Caco-2 (cell line): ENCODE measurements around the gene IL31. TPM values are rescaled to one million over a fixed set of nuclear protein-coding genes. Genes with fewer than 3 reads are reported as not detected.

Experiments
- BruUV-seq: library from RNA; stranded (reverse); fragments of 400-500 nt; replicated peaks from 2 replicates; lab custom pipeline; 2021; lab: Mats Ljungman, UMichigan
- CTCF ChIA-PET: fragments of 300-600 bp; sonication (Branson Sonifier 250); formaldehyde crosslinking; loops from one replicate; lab custom pipeline; 2022; ENCODE audit warnings: antibody characterized with exemption; lab: Charles Lee
- POLR2A ChIA-PET: fragments of 300-600 bp; sonication (Branson Sonifier 250); formaldehyde crosslinking; loops from one replicate; lab custom pipeline; 2022; ENCODE audit warnings: antibody characterized with exemption; lab: Charles Lee
- DNase-seq, 2 experiments: peaks; one replicate each; pipeline versions ENCODE4 v3.0.0 to v3.0.0-alpha.2; 2020 to 2022
- H3K27me3 ChIP-seq: replicated peaks from 2 replicates; pipeline ENCODE4 v1.6.0; 2011; ENCODE audit warnings: low read length; ENCODE audit not compliant: control insufficient read depth, insufficient read depth
- H3K36me3 ChIP-seq: 2 replicates; pipeline ENCODE4 v1.5.1; 2011; ENCODE audit warnings: low read length; ENCODE audit not compliant: control insufficient read depth, insufficient read depth
- H3K4me1 ChIP-seq: fragments of 250-450 bp; sonication (Bioruptor Pico); 2 replicates; pipeline ENCODE4 v1.5.1; 2020; ENCODE audit warnings: mild to moderate bottlenecking
- H3K4me3 ChIP-seq: 2 replicates; pipeline ENCODE4 v1.5.1; 2011; ENCODE audit warnings: low read depth, mild to moderate bottlenecking, control low read depth, low read length
- H3K9me3 ChIP-seq: fragments of 250-450 bp; sonication (Bioruptor Pico); 2 replicates; pipeline ENCODE4 v1.5.1; 2020; ENCODE audit warnings: mild to moderate bottlenecking, moderate library complexity
- H3K27ac Mint-ChIP-seq: one replicate; pipeline ENCODE4 v1.8.0; 2022; ENCODE audit warnings: mixed read lengths; ENCODE audit not compliant: unreplicated experiment
- H3K27me3 Mint-ChIP-seq: one replicate; pipeline ENCODE4 v1.8.0; 2022; ENCODE audit warnings: mixed read lengths; ENCODE audit not compliant: insufficient read depth, unreplicated experiment
- H3K36me3 Mint-ChIP-seq: one replicate; pipeline ENCODE4 v1.8.0; 2022; ENCODE audit warnings: mild to moderate bottlenecking, mixed read lengths; ENCODE audit not compliant: insufficient read depth, unreplicated experiment
- H3K4me1 Mint-ChIP-seq: one replicate; pipeline ENCODE4 v1.8.0; 2022; ENCODE audit warnings: low read depth, mixed read lengths; ENCODE audit not compliant: unreplicated experiment
- H3K4me3 Mint-ChIP-seq: one replicate; pipeline ENCODE4 v1.8.0; 2022; ENCODE audit warnings: mild to moderate bottlenecking, moderate library complexity, mixed read lengths; ENCODE audit not compliant: unreplicated experiment
- H3K9me3 Mint-ChIP-seq: one replicate; pipeline ENCODE4 v1.8.0; 2022; ENCODE audit warnings: mixed read lengths; ENCODE audit not compliant: unreplicated experiment
- intact Hi-C: fragments of 100-400 bp; cut with micrococcal nuclease; formaldehyde crosslinking; loops from one replicate; pipeline ENCODE4 v1.10.0; 2022; ENCODE audit not compliant: unreplicated experiment
- total RNA-seq: library from RNA; stranded (reverse); gene quantifications from 2 replicates; pipeline ENCODE4 v1.2.3, GENCODE V29; 2022
- TF ChIP-seq, protein P1 (sequence below), 2 experiments: fragments of 200-600 bp in 1 of 2; IDR thresholded peaks; 1 replicate in 1 of 2; 2 replicates in 1 of 2; pipeline versions ENCODE4 v1.5.1 to v1.8.0; 2011 to 2022; ENCODE audit warnings: antibody characterized with exemption in 1 of 2, control low read depth in 1 of 2, inconsistent platforms in 1 of 2, low read depth in 1 of 2, low read length in 1 of 2, mild to moderate bottlenecking in 1 of 2, moderate library complexity in 1 of 2; ENCODE audit not compliant: insufficient read depth in 1 of 2, severe bottlenecking in 1 of 2, unreplicated experiment in 1 of 2

Gene IL31
- total RNA-seq, 1 experiment from 2014 or later, result not detected

DNA sequence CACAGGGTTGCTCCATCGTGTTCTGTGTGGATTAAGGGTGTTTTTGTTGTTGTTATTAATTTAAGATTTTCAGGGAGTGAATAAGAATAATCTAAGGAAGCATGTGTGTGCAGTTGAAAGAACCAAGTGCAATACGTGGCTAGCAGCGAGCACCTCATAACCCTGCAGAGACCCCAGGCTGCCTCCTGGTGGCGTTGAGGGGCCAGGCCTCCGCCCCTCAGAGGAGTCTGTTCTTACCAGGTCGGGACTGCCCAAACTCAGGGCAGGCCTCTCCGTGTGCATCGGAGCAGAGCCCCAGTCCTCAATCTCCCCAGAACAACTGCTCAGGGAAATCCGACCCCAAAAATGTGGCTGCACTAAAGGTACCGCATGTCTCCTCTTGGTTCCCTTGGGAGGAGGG, 36.8 kb downstream of the IL31 start:
- no peaks in the 10 kb centered on the region for H3K27me3 Mint-ChIP-seq
- Histone ChIP-seq H3K4me3 (no peak overlapping the region), H3K4me1 (no peaks in the 10 kb centered on the region), H3K27me3 (no peaks in the 10 kb centered on the region), H3K36me3 (no peaks in the 10 kb centered on the region; the same call in none of the 2 replicates), H3K9me3 (no peaks in the 10 kb centered on the region)
- no peak overlapping the region for H3K27ac Mint-ChIP-seq
- H3K4me1 Mint-ChIP-seq, result no peaks in the 10 kb centered on the region
- intact Hi-C loops, result no loop called here
- TF ChIP-seq, protein P1, sequence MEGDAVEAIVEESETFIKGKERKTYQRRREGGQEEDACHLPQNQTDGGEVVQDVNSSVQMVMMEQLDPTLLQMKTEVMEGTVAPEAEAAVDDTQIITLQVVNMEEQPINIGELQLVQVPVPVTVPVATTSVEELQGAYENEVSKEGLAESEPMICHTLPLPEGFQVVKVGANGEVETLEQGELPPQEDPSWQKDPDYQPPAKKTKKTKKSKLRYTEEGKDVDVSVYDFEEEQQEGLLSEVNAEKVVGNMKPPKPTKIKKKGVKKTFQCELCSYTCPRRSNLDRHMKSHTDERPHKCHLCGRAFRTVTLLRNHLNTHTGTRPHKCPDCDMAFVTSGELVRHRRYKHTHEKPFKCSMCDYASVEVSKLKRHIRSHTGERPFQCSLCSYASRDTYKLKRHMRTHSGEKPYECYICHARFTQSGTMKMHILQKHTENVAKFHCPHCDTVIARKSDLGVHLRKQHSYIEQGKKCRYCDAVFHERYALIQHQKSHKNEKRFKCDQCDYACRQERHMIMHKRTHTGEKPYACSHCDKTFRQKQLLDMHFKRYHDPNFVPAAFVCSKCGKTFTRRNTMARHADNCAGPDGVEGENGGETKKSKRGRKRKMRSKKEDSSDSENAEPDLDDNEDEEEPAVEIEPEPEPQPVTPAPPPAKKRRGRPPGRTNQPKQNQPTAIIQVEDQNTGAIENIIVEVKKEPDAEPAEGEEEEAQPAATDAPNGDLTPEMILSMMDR (IDR thresholded peaks at IDR 0.05; ENCODE audit: insufficient read depth in 1 of 2, low read depth in 1 of 2, low read length in 1 of 2, severe bottlenecking in 1 of 2, unreplicated experiment in 1 of 2), result peak in 1 of 2 experiments; percentile 13
- no peak for DNase-seq
- peaks cover 42% of the 10 kb centered on the region for H3K36me3 Mint-ChIP-seq
- ChIA-PET POLR2A (no interaction called here), CTCF (no interaction called here)
- no TSS peak for BruUV-seq
- H3K4me3 Mint-ChIP-seq, result no peak overlapping the region
- no peaks in the 10 kb centered on the region for H3K9me3 Mint-ChIP-seq

DNA sequence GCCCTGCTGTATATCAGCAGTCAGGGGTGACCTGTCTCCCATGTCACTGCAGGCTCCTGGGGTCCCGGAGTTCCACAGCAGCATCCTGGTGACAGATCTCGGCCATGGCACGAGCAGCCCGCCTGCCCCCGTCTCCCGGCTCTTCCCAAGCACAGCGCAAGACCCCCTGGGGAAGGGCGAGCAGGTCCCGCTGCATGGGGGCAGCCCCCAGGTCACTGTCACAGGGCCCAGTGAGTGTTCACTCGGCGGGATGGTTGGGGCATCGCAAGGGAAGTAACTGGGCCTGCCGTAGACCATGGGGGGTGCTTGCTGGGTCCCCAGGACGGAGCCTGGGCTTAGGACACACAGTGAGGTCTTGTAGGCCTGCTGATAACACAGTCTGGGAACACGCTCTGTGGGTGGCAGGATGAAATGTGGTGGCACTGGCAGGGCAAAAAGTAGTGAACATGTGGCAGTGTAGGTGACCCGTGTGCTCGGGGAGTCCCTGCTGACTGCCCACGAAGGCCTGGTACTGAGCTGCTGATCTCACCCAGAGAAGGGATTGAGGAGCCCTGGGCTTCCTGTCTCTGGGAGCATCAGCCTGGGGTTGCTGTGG, 38.5 kb downstream of the IL31 start:
- POLR2A ChIA-PET, result no interaction called here
- Histone ChIP-seq H3K4me1 (no peaks in the 10 kb centered on the region), H3K9me3 (no peaks in the 10 kb centered on the region), H3K4me3 (no peak overlapping the region), H3K27me3 (no peaks in the 10 kb centered on the region), H3K36me3 (no peaks in the 10 kb centered on the region; the same call in none of the 2 replicates)
- Mint-ChIP-seq H3K4me3 (no peak overlapping the region), H3K36me3 (peaks cover 49% of the 10 kb centered on the region), H3K27ac (no peak overlapping the region), H3K27me3 (no peaks in the 10 kb centered on the region), H3K9me3 (no peaks in the 10 kb centered on the region), H3K4me1 (no peaks in the 10 kb centered on the region)
- CTCF ChIA-PET, result no interaction called here
- intact Hi-C loops, result no loop called here
- no TSS peak for BruUV-seq
- TF ChIP-seq, protein P1 (IDR thresholded peaks at IDR 0.05; ENCODE audit: insufficient read depth in 1 of 2, low read depth in 1 of 2, low read length in 1 of 2, severe bottlenecking in 1 of 2, unreplicated experiment in 1 of 2), result no peak
- DNase-seq, result no peak

DNA sequence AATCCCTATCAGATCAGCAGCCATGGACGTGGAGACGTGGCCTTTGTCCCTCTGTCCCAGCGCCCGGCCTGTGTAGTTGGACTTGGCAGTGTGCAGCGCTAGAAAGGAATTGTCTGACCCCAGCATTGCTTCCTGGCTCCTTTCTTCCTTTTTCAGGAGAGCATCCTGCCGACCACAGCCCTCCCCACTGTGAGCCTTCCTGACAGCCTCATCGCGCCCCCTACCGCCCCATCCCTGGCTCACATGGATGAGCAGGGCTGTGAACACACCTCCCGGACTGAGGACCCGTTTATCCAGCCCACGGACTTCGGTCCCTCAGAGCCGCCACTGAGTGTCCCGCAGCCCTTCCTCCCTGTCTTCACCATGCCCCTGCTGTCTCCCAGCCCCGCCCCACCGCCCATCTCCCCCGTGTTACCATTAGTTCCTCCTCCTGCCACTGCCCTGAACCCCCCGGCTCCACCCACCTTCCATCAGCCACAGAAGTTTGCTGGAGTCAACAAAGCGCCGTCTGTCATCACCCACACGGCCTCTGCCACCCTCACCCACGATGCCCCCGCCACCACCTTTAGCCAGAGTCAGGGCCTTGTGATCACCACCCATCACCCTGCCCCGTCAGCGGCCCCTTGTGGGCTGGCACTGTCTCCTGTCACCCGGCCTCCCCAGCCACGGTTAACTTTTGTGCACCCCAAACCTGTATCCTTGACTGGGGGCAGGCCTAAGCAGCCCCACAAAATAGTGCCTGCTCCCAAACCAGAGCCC, 40.6 kb downstream of the IL31 start:
- CTCF ChIA-PET, result no interaction called here
- Histone ChIP-seq H3K4me1 (no peaks in the 10 kb centered on the region), H3K4me3 (no peak overlapping the region), H3K27me3 (no peaks in the 10 kb centered on the region), H3K9me3 (no peaks in the 10 kb centered on the region), H3K36me3 (no peaks in the 10 kb centered on the region; the same call in none of the 2 replicates)
- TF ChIP-seq, protein P1 (IDR thresholded peaks at IDR 0.05; ENCODE audit: insufficient read depth in 1 of 2, low read depth in 1 of 2, low read length in 1 of 2, severe bottlenecking in 1 of 2, unreplicated experiment in 1 of 2), result no peak
- no peak for DNase-seq
- no TSS peak for BruUV-seq
- Mint-ChIP-seq H3K9me3 (no peaks in the 10 kb centered on the region), H3K27ac (no peak overlapping the region), H3K4me3 (no peak overlapping the region), H3K27me3 (no peaks in the 10 kb centered on the region), H3K36me3 (peaks cover 45% of the 10 kb centered on the region), H3K4me1 (no peaks in the 10 kb centered on the region)
- POLR2A ChIA-PET, result no interaction called here
- intact Hi-C loops, result no loop called here
